ENCODE data around the gene ELOVL4. TPM values are rescaled to one million over a fixed set of nuclear protein-coding genes. Genes with fewer than 3 reads are reported as not detected.

Gene ELOVL4
- total RNA-seq (ENCODE audit: insufficient read depth, low replicate concordance) = 6.7 TPM

GRCh38 chr6:79947191-79948186, at the start of gene ELOVL4:
Gene ELOVL4 (minus strand): TSS chr6:79947553. CDS start chr6:79947279, 274 bp downstream.
- DNase-seq (ENCODE audit: low spot score) = peak; percentile 75

GRCh38 chr6:79993911-79994309, 46.6 kb upstream of the ELOVL4 start:
- DNase-seq (ENCODE audit: low spot score) = no peak

- no peak for DNase-seq (ENCODE audit: low spot score)
Observed at GRCh38 chr6:79993012-79993910, 45.9 kb upstream of the ELOVL4 start.

GRCh38 chr6:79989641-79990040, 42.3 kb upstream of the ELOVL4 start:
- DNase-seq (ENCODE audit: low spot score) = no peak

- DNase-seq (ENCODE audit: low spot score) = no peak
Observed at GRCh38 chr6:79985128-79985527, 37.8 kb upstream of the ELOVL4 start.

GRCh38 chr6:79984261-79984660, 36.9 kb upstream of the ELOVL4 start:
- no peak for DNase-seq (ENCODE audit: low spot score)

GRCh38 chr6:79981652-79982051, 34.3 kb upstream of the ELOVL4 start:
- no peak for DNase-seq (ENCODE audit: low spot score)

GRCh38 chr6:79971193-79971592, 23.8 kb upstream of the ELOVL4 start:
- no peak for DNase-seq (ENCODE audit: low spot score)

GRCh38 chr6:79969784-79970183, 22.4 kb upstream of the ELOVL4 start:
- DNase-seq (ENCODE audit: low spot score) = no peak

GRCh38 chr6:79967178-79967577, 19.8 kb upstream of the ELOVL4 start:
- no peak for DNase-seq (ENCODE audit: low spot score)

GRCh38 chr6:79964607-79965081, 17.3 kb upstream of the ELOVL4 start:
- DNase-seq (ENCODE audit: low spot score) = no peak

GRCh38 chr6:79954849-79955248, 7.5 kb upstream of the ELOVL4 start:
- DNase-seq (ENCODE audit: low spot score) = no peak

- peak; percentile 23 for DNase-seq (ENCODE audit: low spot score)
Observed at GRCh38 chr6:79949233-79949632, 1.9 kb upstream of the ELOVL4 start.

GRCh38 chr6:79946272-79947190, 822 bp downstream of the ELOVL4 start:
- DNase-seq (ENCODE audit: low spot score) = peak; percentile 33

GRCh38 chr6:79943133-79943532, 4.2 kb downstream of the ELOVL4 start:
- no peak for DNase-seq (ENCODE audit: low spot score)

GRCh38 chr6:79941489-79942151, 5.7 kb downstream of the ELOVL4 start:
- no peak for DNase-seq (ENCODE audit: low spot score)

GRCh38 chr6:79928478-79928998, 18.8 kb downstream of the ELOVL4 start:
- no peak for DNase-seq (ENCODE audit: low spot score)

- DNase-seq (ENCODE audit: low spot score) = no peak
Observed at GRCh38 chr6:79927758-79928157, 19.6 kb downstream of the ELOVL4 start.

- DNase-seq (ENCODE audit: low spot score) = no peak
Observed at GRCh38 chr6:79923270-79923669, 24.1 kb downstream of the ELOVL4 start.

GRCh38 chr6:79922018-79922417, 25.3 kb downstream of the ELOVL4 start:
- DNase-seq (ENCODE audit: low spot score) = no peak
